Endodermal cell (in vitro differentiated cells): ENCODE measurements around the gene ZDHHC18. TPM values are rescaled to one million over a fixed set of nuclear protein-coding genes. Genes with fewer than 3 reads are reported as not detected.
"Not testable (repeated sequence)": the region's sequence is repeated elsewhere in the genome, so short reads cannot be mapped to it uniquely, and the experiment has no call there.

ENCODE experiments used
- DNase-seq: peaks from one replicate; pipeline ENCODE4 v3.0.0-alpha.2; 2017
- H3K27ac ChIP-seq: 2 replicates; pipeline ENCODE4 v1.5.1; 2013; ENCODE audit warnings: mild to moderate bottlenecking, low read depth, low read length, moderate library complexity
- H3K27me3 ChIP-seq: 2 replicates; pipeline ENCODE4 v1.6.1; 2013; ENCODE audit warnings: mild to moderate bottlenecking, low read length, moderate library complexity; ENCODE audit not compliant: insufficient read depth, control insufficient read depth, poor library complexity, severe bottlenecking
- H3K36me3 ChIP-seq: 2 replicates; pipeline ENCODE4 v1.7.0; 2013; ENCODE audit warnings: mild to moderate bottlenecking, low read length, moderate library complexity; ENCODE audit not compliant: control insufficient read depth, insufficient read depth
- H3K4me1 ChIP-seq: one replicate; pipeline ENCODE4 v1.7.0; 2013; ENCODE audit warnings: low read length; ENCODE audit not compliant: control insufficient read depth, insufficient read depth
- H3K4me3 ChIP-seq: 2 replicates; pipeline ENCODE4 v1.5.1; 2013; ENCODE audit warnings: mild to moderate bottlenecking, low read length, moderate library complexity
- H3K9ac ChIP-seq: 2 replicates; pipeline ENCODE4 v1.6.1; 2013; ENCODE audit warnings: mild to moderate bottlenecking, low read length, moderate library complexity; ENCODE audit not compliant: poor library complexity, severe bottlenecking; ENCODE audit errors: extremely low read depth
- H3K9me3 ChIP-seq: 2 replicates; pipeline ENCODE4 v1.6.1; 2013; ENCODE audit warnings: mild to moderate bottlenecking, low read length, moderate library complexity; ENCODE audit not compliant: control insufficient read depth
- H3K27ac Mint-ChIP-seq: 2 replicates; pipeline ENCODE4 v1.8.0; 2020; ENCODE audit warnings: mixed read lengths
- H3K27me3 Mint-ChIP-seq: 2 replicates; pipeline ENCODE4 v1.8.0; 2021; ENCODE audit warnings: mild to moderate bottlenecking, mixed read lengths; ENCODE audit not compliant: insufficient read depth
- H3K36me3 Mint-ChIP-seq: 2 replicates; pipeline ENCODE4 v1.8.0; 2020; ENCODE audit warnings: low read depth, mixed read lengths
- H3K4me1 Mint-ChIP-seq: 2 replicates; pipeline ENCODE4 v1.8.0; 2020; ENCODE audit warnings: mixed read lengths
- H3K4me3 Mint-ChIP-seq: 2 replicates; pipeline ENCODE4 v1.8.0; 2020; ENCODE audit warnings: mild to moderate bottlenecking, moderate library complexity, mixed read lengths
- H3K9me3 Mint-ChIP-seq: 2 replicates; pipeline ENCODE4 v1.8.0; 2020; ENCODE audit warnings: mild to moderate bottlenecking, mixed read lengths
- WGBS, 2 experiments: methylation state at CpG; one replicate each; pipeline versions ENCODE4 v1.1.5 to v1.1.7; 2013; ENCODE audit warnings: missing lambda C conversion rate in 2 of 2, mixed read lengths in 1 of 2; ENCODE audit not compliant: insufficient coverage in 1 of 2, insufficient read length in 1 of 2; 5-methylcytosine and 5-hydroxymethylcytosine counted together
- total RNA-seq, 2 donors: library from RNA; stranded (reverse); fragmentation: NEBNext Ultra II Directional in 1 of 2; extraction: Animal tissue kit (Norgen Biotek cat#: 25700) in 1 of 2; gene quantifications; 2 replicates in 1 of 2; 3 replicates in 1 of 2; pipeline ENCODE4 v1.2.1, GENCODE V29; 2021
- TF ChIP-seq, protein P1 (sequence below): fragments of 200-600 bp; sonication (generic); conservative IDR thresholded peaks from 2 replicates; pipeline ENCODE4 v1.5.0; 2021; ENCODE audit warnings: antibody characterized with exemption, mild to moderate bottlenecking

Gene ZDHHC18
- total RNA-seq, 2 donors from 2014 or later, result 39.7 to 42.4 TPM

DNA sequence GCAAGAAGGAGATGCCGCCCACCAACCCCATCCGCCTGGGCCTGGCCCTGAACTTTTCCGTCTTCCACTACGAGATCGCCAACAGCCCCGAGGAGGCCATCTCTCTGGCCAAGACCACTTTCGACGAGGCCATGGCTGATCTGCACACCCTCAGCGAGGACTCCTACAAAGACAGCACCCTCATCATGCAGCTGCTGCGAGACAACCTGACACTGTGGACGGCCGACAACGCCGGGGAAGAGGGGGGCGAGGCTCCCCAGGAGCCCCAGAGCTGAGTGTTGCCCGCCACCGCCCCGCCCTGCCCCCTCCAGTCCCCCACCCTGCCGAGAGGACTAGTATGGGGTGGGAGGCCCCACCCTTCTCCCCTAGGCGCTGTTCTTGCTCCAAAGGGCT, 37.2 kb downstream of the ZDHHC18 start:
- Mint-ChIP-seq H3K27me3 (peaks cover 13% of the 10 kb centered on the region), H3K9me3 (no peaks in the 10 kb centered on the region), H3K4me3 (peak overlapping the region; percentile 78), H3K27ac (no peak overlapping the region), H3K4me1 (peaks cover 6% of the 10 kb centered on the region), H3K36me3 (no peaks in the 10 kb centered on the region)
- Histone ChIP-seq H3K9ac (no peak overlapping the region), H3K27ac (no peak overlapping the region), H3K4me1 (no peaks in the 10 kb centered on the region), H3K36me3 (no peaks in the 10 kb centered on the region), H3K9me3 (no peaks in the 10 kb centered on the region), H3K4me3 (no peak overlapping the region), H3K27me3 (no peaks in the 10 kb centered on the region)
- WGBS, 2 experiments, result 60 to 82% methylated on average over 3 to 17 of the region's 20 CpGs
- TF ChIP-seq, protein P1, sequence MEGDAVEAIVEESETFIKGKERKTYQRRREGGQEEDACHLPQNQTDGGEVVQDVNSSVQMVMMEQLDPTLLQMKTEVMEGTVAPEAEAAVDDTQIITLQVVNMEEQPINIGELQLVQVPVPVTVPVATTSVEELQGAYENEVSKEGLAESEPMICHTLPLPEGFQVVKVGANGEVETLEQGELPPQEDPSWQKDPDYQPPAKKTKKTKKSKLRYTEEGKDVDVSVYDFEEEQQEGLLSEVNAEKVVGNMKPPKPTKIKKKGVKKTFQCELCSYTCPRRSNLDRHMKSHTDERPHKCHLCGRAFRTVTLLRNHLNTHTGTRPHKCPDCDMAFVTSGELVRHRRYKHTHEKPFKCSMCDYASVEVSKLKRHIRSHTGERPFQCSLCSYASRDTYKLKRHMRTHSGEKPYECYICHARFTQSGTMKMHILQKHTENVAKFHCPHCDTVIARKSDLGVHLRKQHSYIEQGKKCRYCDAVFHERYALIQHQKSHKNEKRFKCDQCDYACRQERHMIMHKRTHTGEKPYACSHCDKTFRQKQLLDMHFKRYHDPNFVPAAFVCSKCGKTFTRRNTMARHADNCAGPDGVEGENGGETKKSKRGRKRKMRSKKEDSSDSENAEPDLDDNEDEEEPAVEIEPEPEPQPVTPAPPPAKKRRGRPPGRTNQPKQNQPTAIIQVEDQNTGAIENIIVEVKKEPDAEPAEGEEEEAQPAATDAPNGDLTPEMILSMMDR, result no peak
- no peak for DNase-seq

DNA sequence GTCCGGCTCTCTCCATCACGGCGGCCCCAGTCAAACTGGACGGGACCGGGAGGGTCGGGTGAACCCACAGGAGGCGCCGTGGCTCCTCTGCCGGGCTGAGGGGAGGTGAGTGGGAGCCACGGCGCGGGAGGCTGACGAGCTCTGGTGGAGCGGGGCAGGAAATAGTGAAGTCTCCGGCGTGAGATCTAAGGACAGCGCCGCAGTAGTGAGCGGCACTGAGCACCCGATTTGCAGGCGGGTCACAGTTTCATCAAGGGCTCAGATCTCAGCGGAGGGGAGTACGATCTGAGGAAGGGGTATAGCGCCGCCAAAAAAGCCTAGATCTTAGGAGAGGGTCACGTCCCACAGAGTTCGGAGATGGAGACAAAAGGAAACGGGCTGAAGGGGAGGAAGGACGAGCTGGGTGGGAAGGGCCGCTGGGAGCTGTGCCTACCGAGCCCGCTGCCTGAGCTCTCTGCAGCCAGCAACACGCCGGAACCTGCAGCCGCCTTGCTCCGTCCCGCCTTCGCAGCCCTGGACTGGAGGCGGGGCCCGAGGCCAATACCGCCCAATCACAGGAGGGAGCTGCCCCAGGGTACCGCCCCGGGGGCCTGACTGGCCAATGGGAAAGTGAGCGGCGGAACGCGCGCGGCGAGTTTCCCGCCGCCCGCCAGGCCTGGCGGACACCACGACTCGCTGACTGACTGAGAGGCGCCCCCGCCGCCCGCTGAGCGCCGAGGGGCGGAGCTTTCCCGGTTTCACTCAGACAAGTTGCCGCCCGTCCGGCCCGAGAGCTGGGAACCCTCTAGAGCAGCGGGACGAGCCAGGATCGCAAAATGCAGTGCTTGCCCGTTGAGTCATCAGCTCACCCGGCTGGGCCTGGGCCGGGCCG, 38.4 kb downstream of the ZDHHC18 start:
- Histone ChIP-seq H3K27me3 (no peaks in the 10 kb centered on the region), H3K36me3 (no peaks in the 10 kb centered on the region), H3K4me1 (no peaks in the 10 kb centered on the region), H3K4me3 (peak overlapping the region; percentile 93), H3K9ac (peak overlapping the region; percentile 60), H3K9me3 (no peaks in the 10 kb centered on the region), H3K27ac (peak overlapping the region; percentile 69)
- peaks cover 13% of the 10 kb centered on the region for H3K27me3 Mint-ChIP-seq
- peak overlapping the region; percentile 91 for H3K27ac Mint-ChIP-seq
- H3K4me3 Mint-ChIP-seq, result peak overlapping the region; percentile 78
- H3K4me1 Mint-ChIP-seq, result peaks cover 6% of the 10 kb centered on the region
- TF ChIP-seq, protein P1, result no peak
- H3K9me3 Mint-ChIP-seq, result no peaks in the 10 kb centered on the region
- H3K36me3 Mint-ChIP-seq, result no peaks in the 10 kb centered on the region
- peak; percentile 99 for DNase-seq
- 1% methylated on average over 39 to 75 of the region's 75 CpGs for WGBS, 2 experiments

DNA sequence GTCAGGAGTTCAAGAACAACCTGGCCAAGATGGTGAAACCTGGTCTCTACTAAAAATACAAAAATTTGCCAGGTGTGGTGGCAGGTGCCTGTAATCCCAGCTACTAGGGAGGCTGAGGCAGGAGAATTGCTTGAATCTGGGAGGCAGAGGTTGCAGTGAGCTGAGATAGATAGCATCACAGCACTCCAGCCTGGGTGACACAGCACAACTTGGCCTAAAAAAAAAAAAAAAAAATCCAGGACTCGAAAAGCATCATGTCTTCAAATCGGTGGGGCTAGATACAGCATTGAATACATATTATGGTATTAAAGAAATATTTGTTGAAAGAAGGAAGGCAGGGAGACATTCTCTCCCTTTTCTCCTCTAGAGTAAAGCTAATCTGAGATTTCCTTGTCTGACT, 46.6 kb downstream of the ZDHHC18 start:
- H3K36me3 Mint-ChIP-seq, H3K9me3 Mint-ChIP-seq, H3K4me1 Mint-ChIP-seq, H3K4me3 Mint-ChIP-seq, H3K4me3 ChIP-seq, DNase-seq, H3K27me3 Mint-ChIP-seq, H3K9ac ChIP-seq, H3K27ac ChIP-seq, H3K27me3 ChIP-seq, H3K9me3 ChIP-seq, H3K4me1 ChIP-seq, H3K27ac Mint-ChIP-seq: not testable (repeated sequence)
- peaks cover 14% of the 10 kb centered on the region for H3K36me3 ChIP-seq
- 94% methylated on average over 2 of the region's 2 CpGs; no CpG with 5 or more reads in 1 of the 2 experiments for WGBS, 2 experiments
